ENCODE data around the gene ST7. TPM values are rescaled to one million over a fixed set of nuclear protein-coding genes. Genes with fewer than 3 reads are reported as not detected.

ST7 gene
- total and polyA plus RNA-seq, 2 experiments from 2014 or later = 31.2 to 38.5 TPM

DNA sequence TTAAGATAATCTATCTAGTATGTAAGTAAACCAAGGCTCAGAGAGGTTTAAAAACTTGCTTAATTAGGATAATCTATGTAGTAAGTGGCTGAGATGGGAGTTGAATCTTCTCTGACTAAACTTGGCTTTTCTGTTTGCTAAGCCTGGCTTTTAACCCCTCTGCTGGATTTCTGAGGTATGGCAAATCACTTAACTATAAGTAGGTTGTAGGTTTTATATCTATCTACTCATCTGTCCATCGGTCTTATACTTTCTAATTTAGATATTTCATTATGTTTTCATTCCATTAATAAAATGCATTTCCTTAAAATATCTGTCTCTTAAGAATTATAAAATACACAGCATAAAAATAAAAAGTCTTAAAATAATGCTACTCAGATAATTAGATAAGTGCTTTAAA, 59.4 kb downstream of the ST7 start:
- Histone ChIP-seq H3K79me2 (peaks cover 58% of the 10 kb centered on the region), H3K9me2 (replicated peaks; ENCODE audit: insufficient read depth) (no peaks in the 10 kb centered on the region), H3K27me3 (no peaks in the 10 kb centered on the region), H2AFZ (no peak overlapping the region), H3K4me3 (no peak overlapping the region), H3K4me1 (ENCODE audit: insufficient read depth) (no peaks in the 10 kb centered on the region), H3K27ac (no peak overlapping the region), H4K20me1 (ENCODE audit: insufficient read depth, poor library complexity, severe bottlenecking) (no peaks in the 10 kb centered on the region), H3K9me3 (ENCODE audit: low read depth) (no peaks in the 10 kb centered on the region), H3K4me2 (no peak overlapping the region), H3K36me3 (replicated peaks; ENCODE audit: insufficient read depth, low read depth) (no peaks in the 10 kb centered on the region)
- no peak for TF ChIP-seq EZH2phosphoT487 (IDR thresholded peaks at IDR 0.05; ENCODE audit: low read depth, severe bottlenecking, unreplicated experiment)
- TF ChIP-seq EZH2 (IDR thresholded peaks at IDR 0.05; ENCODE audit: borderline replicate concordance) = no peak
- TF ChIP-seq CTCF (IDR thresholded peaks at IDR 0.05; ENCODE audit: poor library complexity) = peak; percentile 24
- DNase-seq (ENCODE audit: low spot score) = peak; percentile 11
- 76% methylated on average over 1 of the region's 1 CpG for WGBS (ENCODE audit: low lambda C conversion rate, missing lambda C conversion rate)

DNA sequence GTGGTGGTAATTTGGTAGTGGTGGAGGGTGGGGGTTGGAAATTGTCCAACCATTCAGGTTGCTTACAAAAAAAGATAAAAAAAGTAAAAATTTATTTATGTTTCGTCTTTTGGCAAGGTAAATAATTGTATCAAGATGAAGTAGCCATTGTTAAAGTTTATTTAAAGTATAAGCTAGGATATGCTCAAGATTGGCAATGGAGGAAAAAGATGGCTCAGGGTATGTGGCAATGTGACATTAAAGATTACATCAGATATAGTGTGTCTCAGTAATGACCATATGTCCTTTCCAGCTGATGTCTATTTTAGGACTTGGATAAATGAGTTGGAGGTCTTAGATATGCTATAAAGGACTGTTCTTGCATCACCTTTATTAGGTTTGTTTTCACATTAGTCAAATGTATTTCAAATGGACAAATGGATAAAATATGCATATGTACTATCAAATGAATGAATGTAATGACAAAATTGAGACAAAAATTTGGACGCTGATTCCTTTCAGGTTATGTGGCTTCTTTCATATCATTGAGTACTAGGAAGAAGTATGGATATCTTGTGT, 60.9 kb downstream of the ST7 start:
- H3K27me3 ChIP-seq = no peaks in the 10 kb centered on the region
- H2AFZ ChIP-seq = no peak overlapping the region
- H3K79me2 ChIP-seq = peaks cover 63% of the 10 kb centered on the region
- WGBS (ENCODE audit: low lambda C conversion rate, missing lambda C conversion rate) = 85% methylated on average over 2 of the region's 2 CpGs
- H4K20me1 ChIP-seq (ENCODE audit: insufficient read depth, poor library complexity, severe bottlenecking) = no peaks in the 10 kb centered on the region
- H3K36me3 ChIP-seq (replicated peaks; ENCODE audit: insufficient read depth, low read depth) = no peaks in the 10 kb centered on the region
- DNase-seq (ENCODE audit: low spot score) = no peak
- H3K4me2 ChIP-seq = peak overlapping the region; percentile 68
- H3K9me2 ChIP-seq (replicated peaks; ENCODE audit: insufficient read depth) = no peaks in the 10 kb centered on the region
- no peak for TF ChIP-seq CTCF (IDR thresholded peaks at IDR 0.05; ENCODE audit: poor library complexity)
- TF ChIP-seq EZH2 (IDR thresholded peaks at IDR 0.05; ENCODE audit: borderline replicate concordance) = no peak
- TF ChIP-seq EZH2phosphoT487 (IDR thresholded peaks at IDR 0.05; ENCODE audit: low read depth, severe bottlenecking, unreplicated experiment) = no peak
- H3K4me1 ChIP-seq (ENCODE audit: insufficient read depth) = no peaks in the 10 kb centered on the region
- no peaks in the 10 kb centered on the region for H3K9me3 ChIP-seq (ENCODE audit: low read depth)
- no peak overlapping the region for H3K4me3 ChIP-seq
- H3K27ac ChIP-seq = no peak overlapping the region

DNA sequence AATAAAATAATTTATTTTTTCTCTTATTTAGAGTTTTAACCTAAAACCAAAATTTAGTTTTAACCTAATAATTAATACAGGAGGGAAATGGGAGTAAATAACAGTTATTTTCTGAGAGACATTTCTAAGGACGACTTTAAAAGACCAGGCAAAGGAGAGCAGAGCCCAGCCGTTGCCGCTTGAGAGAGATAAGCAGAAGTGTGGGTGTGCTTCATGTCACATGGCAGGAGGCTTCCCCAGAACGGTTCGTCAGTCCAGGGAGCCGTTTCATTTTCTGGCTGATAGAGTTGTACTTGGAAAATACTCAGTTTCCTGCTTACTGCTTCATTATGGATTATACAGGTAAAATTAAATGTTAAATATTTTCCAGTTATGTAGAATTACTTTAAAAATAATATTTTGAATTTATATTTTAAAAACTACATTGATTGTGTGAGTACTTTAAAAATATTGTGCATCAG, 61.4 kb downstream of the ST7 start:
- Histone ChIP-seq H2AFZ (no peak overlapping the region), H3K36me3 (replicated peaks; ENCODE audit: insufficient read depth, low read depth) (no peaks in the 10 kb centered on the region), H3K9me2 (replicated peaks; ENCODE audit: insufficient read depth) (no peaks in the 10 kb centered on the region), H3K4me1 (ENCODE audit: insufficient read depth) (no peaks in the 10 kb centered on the region), H3K27ac (no peak overlapping the region), H3K4me3 (peak overlapping the region; percentile 7), H4K20me1 (ENCODE audit: insufficient read depth, poor library complexity, severe bottlenecking) (no peaks in the 10 kb centered on the region), H3K79me2 (peaks cover 66% of the 10 kb centered on the region), H3K9me3 (ENCODE audit: low read depth) (no peaks in the 10 kb centered on the region), H3K27me3 (no peaks in the 10 kb centered on the region), H3K4me2 (peak overlapping the region; percentile 68)
- TF ChIP-seq EZH2 (IDR thresholded peaks at IDR 0.05; ENCODE audit: borderline replicate concordance) (no peak), CTCF (IDR thresholded peaks at IDR 0.05; ENCODE audit: poor library complexity) (no peak), EZH2phosphoT487 (IDR thresholded peaks at IDR 0.05; ENCODE audit: low read depth, severe bottlenecking, unreplicated experiment) (no peak)
- WGBS (ENCODE audit: low lambda C conversion rate, missing lambda C conversion rate) = 2% methylated on average over 6 of the region's 6 CpGs
- peak; percentile 74 for DNase-seq (ENCODE audit: low spot score)

Data from hepatocyte (in vitro differentiated cells).